ENCODE measurements around the gene RASA2. TPM values are rescaled to one million over a fixed set of nuclear protein-coding genes. Genes with fewer than 3 reads are reported as not detected.

RASA2 gene
- total RNA-seq, 1 experiment from 2014 or later: 17.1 TPM

GRCh38 chr3:141519587-141519986, 32.8 kb downstream of the RASA2 start:
- Histone ChIP-seq H3K9me3 (ENCODE audit: insufficient read depth, low read depth) (no peaks in the 10 kb centered on the region), H2AFZ (no peak overlapping the region), H4K20me1 (ENCODE audit: insufficient read depth) (no peaks in the 10 kb centered on the region), H3K9me2 (ENCODE audit: insufficient read depth) (no peaks in the 10 kb centered on the region), H3K4me2 (no peak overlapping the region), H3K4me1 (replicated peaks; ENCODE audit: insufficient read depth) (no peaks in the 10 kb centered on the region), H3K27me3 (ENCODE audit: insufficient read depth, low read depth) (no peaks in the 10 kb centered on the region), H3F3A (ENCODE audit: insufficient read depth, low read depth) (peaks cover 5% of the 10 kb centered on the region; the same call in 1 of the 2 replicates), H3K4me3 (no peak overlapping the region), H3K36me3 (ENCODE audit: low read depth) (peaks cover 25% of the 10 kb centered on the region; the same call in 1 of the 2 replicates), H3K79me2 (ENCODE audit: low read depth) (no peaks in the 10 kb centered on the region), H3K27ac (no peak overlapping the region)
- POLR2A ChIA-PET (ENCODE audit: unreplicated experiment): no interaction called here
- intact Hi-C loops (cut with micrococcal nuclease; ENCODE audit: unreplicated experiment): no loop called here
- TF ChIP-seq CTCF (conservative IDR thresholded peaks at IDR 0.05) (no peak), EZH2 (IDR thresholded peaks at IDR 0.05; ENCODE audit: low read depth) (no peak)
- CTCF ChIA-PET: interaction anchor here (0.6 kb wide), 1 partner anchor 11 kb away, joined by 4 read pairs; no protein-coding TSS in a partner anchor
- no TSS peak for BruUV-seq (replicated peaks)
- DNase-seq: no peak

- CTCF ChIA-PET: interaction anchor here (0.6 kb wide), 1 partner anchor 567 kb away, joined by 5 read pairs; no protein-coding TSS in a partner anchor
- no peak overlapping the region for H3K4me2 ChIP-seq
- POLR2A ChIA-PET (ENCODE audit: unreplicated experiment): no interaction called here
- TF ChIP-seq CTCF (conservative IDR thresholded peaks at IDR 0.05) (no peak), EZH2 (IDR thresholded peaks at IDR 0.05; ENCODE audit: low read depth) (no peak)
- DNase-seq: no peak
- H4K20me1 ChIP-seq (ENCODE audit: insufficient read depth): no peaks in the 10 kb centered on the region
- intact Hi-C loops (cut with micrococcal nuclease; ENCODE audit: unreplicated experiment): no loop called here
- H3K9me3 ChIP-seq (ENCODE audit: insufficient read depth, low read depth): no peaks in the 10 kb centered on the region
- no peaks in the 10 kb centered on the region for H3K4me1 ChIP-seq (replicated peaks; ENCODE audit: insufficient read depth)
- no peak overlapping the region for H3K27ac ChIP-seq
- H2AFZ ChIP-seq: no peak overlapping the region
- no peaks in the 10 kb centered on the region for H3K9me2 ChIP-seq (ENCODE audit: insufficient read depth)
- no peak overlapping the region for H3K4me3 ChIP-seq
- H3K36me3 ChIP-seq (ENCODE audit: low read depth): peaks cover 17% of the 10 kb centered on the region; the same call in 1 of the 2 replicates
- no peaks in the 10 kb centered on the region; the same call in 1 of the 2 replicates for H3K79me2 ChIP-seq (ENCODE audit: low read depth)
- H3F3A ChIP-seq (ENCODE audit: insufficient read depth, low read depth): peaks cover 5% of the 10 kb centered on the region
- no peaks in the 10 kb centered on the region for H3K27me3 ChIP-seq (ENCODE audit: insufficient read depth, low read depth)
- BruUV-seq (replicated peaks): no TSS peak
These were observed 35.0 kb downstream of the RASA2 start for GRCh38 chr3:141521781-141522180.

- H3K9me2 ChIP-seq (ENCODE audit: insufficient read depth): no peaks in the 10 kb centered on the region
- no peaks in the 10 kb centered on the region for H3K27me3 ChIP-seq (ENCODE audit: insufficient read depth, low read depth)
- H4K20me1 ChIP-seq (ENCODE audit: insufficient read depth): no peaks in the 10 kb centered on the region
- intact Hi-C loops (cut with micrococcal nuclease; ENCODE audit: unreplicated experiment): no loop called here
- POLR2A ChIA-PET (ENCODE audit: unreplicated experiment): no interaction called here
- peaks cover 7% of the 10 kb centered on the region for H3K4me1 ChIP-seq (replicated peaks; ENCODE audit: insufficient read depth)
- no peak for TF ChIP-seq EZH2 (IDR thresholded peaks at IDR 0.05; ENCODE audit: low read depth)
- TF ChIP-seq CTCF (conservative IDR thresholded peaks at IDR 0.05): no peak
- peaks cover 9% of the 10 kb centered on the region for H3F3A ChIP-seq (ENCODE audit: insufficient read depth, low read depth)
- peaks cover 11% of the 10 kb centered on the region; the same call in 1 of the 2 replicates for H3K36me3 ChIP-seq (ENCODE audit: low read depth)
- no TSS peak for BruUV-seq (replicated peaks)
- no peak overlapping the region for H3K27ac ChIP-seq
- no peak for DNase-seq
- H3K79me2 ChIP-seq (ENCODE audit: low read depth): no peaks in the 10 kb centered on the region; the same call in 1 of the 2 replicates
- no peak overlapping the region for H2AFZ ChIP-seq
- H3K9me3 ChIP-seq (ENCODE audit: insufficient read depth, low read depth): no peaks in the 10 kb centered on the region
- H3K4me3 ChIP-seq: no peak overlapping the region
- H3K4me2 ChIP-seq: no peak overlapping the region
- CTCF ChIA-PET: no interaction called here
These were observed 37.0 kb downstream of the RASA2 start for GRCh38 chr3:141523615-141524375.

Data from PC-9 (cell line).